ENCODE data around the gene MTPN. TPM values are rescaled to one million over a fixed set of nuclear protein-coding genes. Genes with fewer than 3 reads are reported as not detected.
A peak's percentile ranks its signal among the peaks of the same experiment; 100 is the strongest.

The MTPN gene
- total RNA-seq, 2 experiments from 2014 or later: 138 to 143 TPM

DNA sequence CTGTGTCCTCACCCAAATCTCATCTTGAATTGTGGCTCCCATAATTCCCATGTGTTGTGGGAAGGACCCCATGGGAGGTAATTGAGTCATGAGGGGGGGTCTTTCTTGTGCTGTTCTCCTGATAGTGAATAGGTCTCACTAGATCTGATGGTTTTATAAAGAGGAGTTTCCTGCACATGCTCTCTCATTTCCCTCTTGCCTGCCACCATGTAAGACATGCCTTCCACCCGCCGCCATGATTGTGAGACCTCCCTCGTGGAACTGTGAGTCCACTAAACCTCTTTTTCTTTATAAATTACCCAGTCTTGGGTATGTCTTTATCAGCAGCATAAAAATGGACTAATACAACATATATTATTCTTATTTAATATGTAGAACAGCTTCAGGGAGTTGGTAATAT is 29.0 kb upstream of the MTPN start:
- intact Hi-C loops (cut with micrococcal nuclease): loop anchor here (10.0 kb wide), 1 partner anchor 721 kb away; no protein-coding TSS in a partner anchor
- H3K4me1 Mint-ChIP-seq (ENCODE audit: low read depth): peaks cover 3% of the 10 kb centered on the region
- H3K9me3 Mint-ChIP-seq: peaks cover 3% of the 10 kb centered on the region
- H3K27me3 Mint-ChIP-seq: no peaks in the 10 kb centered on the region
- ChIA-PET CTCF (interaction anchor here (9.6 kb wide), 1 partner anchor 205 kb away, joined by 87 read pairs; no protein-coding TSS in a partner anchor), POLR2A (no interaction called here)
- no peak overlapping the region for H3K27ac Mint-ChIP-seq
- no peak for DNase-seq
- H3K4me3 Mint-ChIP-seq: no peak overlapping the region
- peaks cover 3% of the 10 kb centered on the region for H3K36me3 Mint-ChIP-seq

DNA sequence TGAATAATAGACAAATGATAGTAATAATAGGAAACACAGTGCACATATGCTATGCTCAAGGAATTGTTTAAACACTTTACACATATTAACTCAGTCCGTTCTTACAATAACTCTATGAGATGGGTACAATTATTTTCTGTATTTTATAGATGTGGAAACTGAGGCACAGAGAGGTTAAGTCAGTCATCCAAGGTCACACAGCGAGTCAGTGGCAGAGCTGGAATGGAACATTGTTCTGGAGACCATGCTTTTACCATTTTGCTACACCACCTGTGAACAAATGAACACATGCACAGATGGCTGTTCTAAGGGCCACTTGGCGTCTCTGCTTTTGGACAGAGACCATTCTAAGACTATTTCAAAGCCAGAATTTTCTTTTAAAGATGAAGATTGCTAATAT is 26.9 kb upstream of the MTPN start:
- H3K9me3 Mint-ChIP-seq: peaks cover 3% of the 10 kb centered on the region
- no peak overlapping the region for H3K4me3 Mint-ChIP-seq
- no peaks in the 10 kb centered on the region for H3K27me3 Mint-ChIP-seq
- ChIA-PET POLR2A (no interaction called here), CTCF (interaction anchor here (9.6 kb wide), 1 partner anchor 203 kb away, joined by 87 read pairs; no protein-coding TSS in a partner anchor)
- no peaks in the 10 kb centered on the region for H3K4me1 Mint-ChIP-seq (ENCODE audit: low read depth)
- intact Hi-C loops (cut with micrococcal nuclease): loop anchor here (10.0 kb wide), 1 partner anchor 719 kb away; no protein-coding TSS in a partner anchor
- no peak overlapping the region for H3K27ac Mint-ChIP-seq
- peaks cover 3% of the 10 kb centered on the region for H3K36me3 Mint-ChIP-seq
- no peak for DNase-seq

- POLR2A ChIA-PET: no interaction called here
- Mint-ChIP-seq H3K4me1 (ENCODE audit: low read depth) (no peaks in the 10 kb centered on the region), H3K27ac (no peak overlapping the region), H3K4me3 (no peak overlapping the region), H3K27me3 (no peaks in the 10 kb centered on the region), H3K9me3 (peaks cover 3% of the 10 kb centered on the region), H3K36me3 (peaks cover 3% of the 10 kb centered on the region)
- CTCF ChIA-PET: no interaction called here
- intact Hi-C loops (cut with micrococcal nuclease): loop anchor here (10.0 kb wide), 1 partner anchor 718 kb away; no protein-coding TSS in a partner anchor
- no peak for DNase-seq
Measured at GRCh38 chr7:136002802-136003201, 25.6 kb upstream of the MTPN start.

GRCh38 chr7:136000288-136000913 is 23.2 kb upstream of the MTPN start:
- POLR2A ChIA-PET: no interaction called here
- Mint-ChIP-seq H3K9me3 (no peaks in the 10 kb centered on the region), H3K27ac (no peak overlapping the region), H3K4me1 (ENCODE audit: low read depth) (peaks cover 3% of the 10 kb centered on the region), H3K4me3 (no peak overlapping the region), H3K27me3 (no peaks in the 10 kb centered on the region), H3K36me3 (no peaks in the 10 kb centered on the region)
- CTCF ChIA-PET: interaction anchor here (1.1 to 3.6 kb wide), 4 partner anchors 9 to 200 kb away, joined by 3 to 26 read pairs (median 4); no protein-coding TSS in a partner anchor
- no peak for DNase-seq
- intact Hi-C loops (cut with micrococcal nuclease): loop anchor here (10.0 kb wide), 1 partner anchor 716 kb away; no protein-coding TSS in a partner anchor

DNA sequence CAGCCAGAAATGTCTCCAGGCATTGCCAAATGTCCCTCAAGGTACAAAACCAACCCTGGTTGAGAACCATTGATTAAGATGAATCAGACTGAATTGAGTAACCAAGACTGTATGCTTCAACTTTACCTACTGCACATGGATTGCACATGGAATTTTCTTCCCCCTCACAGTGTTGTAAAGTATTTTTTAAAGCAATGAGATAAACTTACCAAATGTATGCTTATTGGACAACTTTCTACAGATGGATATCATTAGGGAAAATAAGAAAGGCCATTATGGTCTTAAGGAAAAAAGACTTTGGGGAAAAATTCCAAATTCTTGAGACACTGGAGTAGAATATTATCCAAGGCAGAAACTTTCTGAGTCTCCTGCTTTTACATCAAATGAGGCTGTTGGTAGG is 20.9 kb upstream of the MTPN start:
- ChIA-PET POLR2A (no interaction called here), CTCF (interaction anchor here (3.6 kb wide), 1 partner anchor 11 kb away, joined by 26 read pairs; no protein-coding TSS in a partner anchor)
- peaks cover 19% of the 10 kb centered on the region for H3K4me1 Mint-ChIP-seq (ENCODE audit: low read depth)
- DNase-seq: no peak
- no peaks in the 10 kb centered on the region for H3K27me3 Mint-ChIP-seq
- no peak overlapping the region for H3K4me3 Mint-ChIP-seq
- no peaks in the 10 kb centered on the region for H3K9me3 Mint-ChIP-seq
- no peaks in the 10 kb centered on the region for H3K36me3 Mint-ChIP-seq
- intact Hi-C loops (cut with micrococcal nuclease): no loop called here
- H3K27ac Mint-ChIP-seq: no peak overlapping the region

DNA sequence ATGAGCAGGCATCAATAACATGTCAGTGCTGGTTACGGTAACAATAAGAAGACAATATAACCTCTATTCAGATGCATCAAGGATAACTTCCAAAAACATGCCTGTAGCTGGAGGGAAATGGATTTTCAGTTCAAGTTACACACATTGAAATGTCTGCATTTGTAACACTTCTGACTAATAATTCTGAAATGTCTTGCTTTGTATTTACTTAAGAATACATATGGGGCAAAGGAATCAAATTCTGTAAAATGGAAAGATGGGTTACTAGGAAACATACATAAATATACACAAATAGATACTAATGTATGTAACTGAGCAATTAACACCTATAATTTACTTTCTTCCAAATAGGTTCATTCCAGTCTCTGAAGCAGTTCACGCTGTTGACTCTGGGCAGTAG is 18.6 kb upstream of the MTPN start:
- no peaks in the 10 kb centered on the region for H3K36me3 Mint-ChIP-seq
- POLR2A ChIA-PET: no interaction called here
- peaks cover 25% of the 10 kb centered on the region for H3K4me1 Mint-ChIP-seq (ENCODE audit: low read depth)
- no peak overlapping the region for H3K4me3 Mint-ChIP-seq
- no peaks in the 10 kb centered on the region for H3K27me3 Mint-ChIP-seq
- CTCF ChIA-PET: interaction anchor here (4.8 kb wide), 1 partner anchor 13 kb away, joined by 31 read pairs; no protein-coding TSS in a partner anchor
- DNase-seq: no peak
- H3K27ac Mint-ChIP-seq: no peak overlapping the region
- intact Hi-C loops (cut with micrococcal nuclease): loop anchor here (2.0 kb wide), 1 partner anchor 13 kb away; no protein-coding TSS in a partner anchor
- H3K9me3 Mint-ChIP-seq: no peaks in the 10 kb centered on the region

DNA sequence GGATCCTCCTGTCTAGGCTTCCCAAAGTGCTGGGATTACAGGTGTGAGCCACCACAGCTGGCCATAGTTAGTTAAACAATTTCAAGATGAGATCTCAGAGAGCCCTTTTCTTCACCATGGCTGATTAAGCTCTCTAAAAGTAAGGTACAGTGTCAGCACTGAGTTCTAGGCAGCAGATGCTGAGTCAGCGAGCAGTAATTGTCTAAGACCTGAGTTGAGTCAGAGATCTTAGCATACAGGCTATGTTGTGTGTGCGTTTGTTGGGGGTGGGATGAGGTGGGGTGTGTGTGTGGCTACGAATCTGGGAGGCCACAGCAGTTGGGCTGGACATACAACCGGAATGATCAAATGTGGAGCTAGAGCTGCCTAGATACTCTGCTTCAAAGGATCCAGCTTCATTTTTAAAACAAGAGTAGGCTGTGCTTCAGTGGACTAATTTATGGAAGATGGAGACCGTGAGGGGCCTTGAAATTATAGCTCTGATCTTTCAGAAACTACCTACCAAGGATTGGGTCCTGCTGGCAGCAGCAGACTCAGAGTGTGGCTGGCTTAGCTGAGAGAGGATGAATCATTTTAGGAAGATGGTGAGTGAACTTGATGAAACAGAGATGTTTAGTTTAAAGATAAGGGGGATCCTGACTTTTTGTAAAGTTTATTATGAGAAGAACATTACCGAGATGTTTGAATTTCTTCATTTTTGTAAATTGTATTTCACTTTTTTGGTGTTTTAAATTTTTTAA is 17.5 kb upstream of the MTPN start:
- H3K4me3 Mint-ChIP-seq: no peak overlapping the region
- intact Hi-C loops (cut with micrococcal nuclease): loop anchor here (1.0 to 2.0 kb wide), 6 partner anchors 13 to 108 kb away; partner anchors contain the start of gene MTPN
- CTCF ChIA-PET: interaction anchor here (0.6 to 4.8 kb wide), 6 partner anchors 9 to 332 kb away, joined by 3 to 31 read pairs (median 6); partner anchors contain the start of gene STMP1
- peaks cover 25% of the 10 kb centered on the region for H3K4me1 Mint-ChIP-seq (ENCODE audit: low read depth)
- peak overlapping the region; percentile 82 for H3K27ac Mint-ChIP-seq
- H3K36me3 Mint-ChIP-seq: no peaks in the 10 kb centered on the region
- DNase-seq: peak; percentile 67
- POLR2A ChIA-PET: interaction anchor here (0.6 to 1.3 kb wide), 5 partner anchors 12 to 332 kb away, joined by 3 to 6 read pairs (median 4); partner anchors contain the start of gene STMP1
- no peaks in the 10 kb centered on the region for H3K27me3 Mint-ChIP-seq
- H3K9me3 Mint-ChIP-seq: no peaks in the 10 kb centered on the region

DNA sequence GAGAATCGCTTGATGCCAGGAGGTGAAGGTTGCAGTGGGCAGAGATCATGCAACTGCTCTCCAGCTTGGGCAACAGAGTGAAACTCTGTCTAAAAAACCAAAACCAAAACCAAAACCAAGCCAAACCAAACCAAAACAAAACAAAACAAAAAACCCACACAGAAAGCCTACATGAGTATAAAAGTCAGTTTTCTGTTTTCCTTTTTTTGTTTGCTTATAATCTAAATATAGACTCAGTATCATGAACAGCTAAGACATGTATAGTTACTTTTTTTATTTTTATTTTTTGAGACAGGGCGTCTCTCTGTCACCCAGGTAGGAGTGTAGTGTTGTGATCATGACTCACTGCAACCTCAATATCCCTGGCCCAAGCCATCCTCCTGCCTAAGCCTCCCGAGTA is 16.8 kb upstream of the MTPN start:
- no peaks in the 10 kb centered on the region for H3K27me3 Mint-ChIP-seq
- intact Hi-C loops (cut with micrococcal nuclease): loop anchor here (1.0 to 2.0 kb wide), 6 partner anchors 13 to 108 kb away; partner anchors contain the start of gene MTPN
- H3K27ac Mint-ChIP-seq: peak overlapping the region; percentile 54
- H3K36me3 Mint-ChIP-seq: no peaks in the 10 kb centered on the region
- no peak overlapping the region for H3K4me3 Mint-ChIP-seq
- H3K9me3 Mint-ChIP-seq: no peaks in the 10 kb centered on the region
- H3K4me1 Mint-ChIP-seq (ENCODE audit: low read depth): peaks cover 25% of the 10 kb centered on the region
- CTCF ChIA-PET: interaction anchor here (1.6 to 4.8 kb wide), 5 partner anchors 9 to 19 kb away, joined by 4 to 31 read pairs (median 7); no protein-coding TSS in a partner anchor
- no peak for DNase-seq
- POLR2A ChIA-PET: interaction anchor here (0.6 to 1.3 kb wide), 5 partner anchors 12 to 331 kb away, joined by 3 to 6 read pairs (median 4); partner anchors contain the start of gene STMP1

- intact Hi-C loops (cut with micrococcal nuclease): no loop called here
- ChIA-PET POLR2A (no interaction called here), CTCF (no interaction called here)
- no peaks in the 10 kb centered on the region for H3K27me3 Mint-ChIP-seq
- no peaks in the 10 kb centered on the region for H3K36me3 Mint-ChIP-seq
- peaks cover 26% of the 10 kb centered on the region for H3K4me1 Mint-ChIP-seq (ENCODE audit: low read depth)
- H3K27ac Mint-ChIP-seq: no peak overlapping the region
- H3K4me3 Mint-ChIP-seq: no peak overlapping the region
- no peak for DNase-seq
- no peaks in the 10 kb centered on the region for H3K9me3 Mint-ChIP-seq
Measured at GRCh38 chr7:135991906-135992305, 14.7 kb upstream of the MTPN start.

DNA sequence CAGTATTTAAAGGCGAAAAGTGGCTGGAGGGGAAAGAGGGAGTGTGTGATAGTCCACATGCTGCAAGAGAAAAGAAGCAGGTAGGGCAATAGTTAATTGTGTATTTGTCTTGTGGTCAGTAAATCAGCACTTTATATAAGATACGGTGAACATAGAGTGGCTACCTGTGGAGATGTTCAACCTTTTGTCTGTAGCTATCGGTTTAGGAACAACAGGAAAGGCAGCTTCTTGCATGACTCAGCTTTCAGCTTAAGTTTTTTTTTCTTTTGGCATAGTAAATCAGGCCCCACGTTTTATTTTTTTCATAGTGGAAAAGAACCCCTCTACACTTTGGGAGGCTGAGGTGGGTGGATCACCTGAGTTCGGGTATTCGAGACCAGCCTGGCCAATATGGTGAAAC is 14.2 kb upstream of the MTPN start:
- intact Hi-C loops (cut with micrococcal nuclease): no loop called here
- Mint-ChIP-seq H3K4me3 (no peak overlapping the region), H3K27me3 (no peaks in the 10 kb centered on the region), H3K36me3 (no peaks in the 10 kb centered on the region), H3K9me3 (no peaks in the 10 kb centered on the region), H3K27ac (no peak overlapping the region), H3K4me1 (ENCODE audit: low read depth) (peaks cover 26% of the 10 kb centered on the region)
- no peak for DNase-seq
- ChIA-PET CTCF (interaction anchor here (1.9 kb wide), 1 partner anchor 18 kb away, joined by 6 read pairs; no protein-coding TSS in a partner anchor), POLR2A (no interaction called here)

GRCh38 chr7:135990258-135990657 is 13.1 kb upstream of the MTPN start:
- Mint-ChIP-seq H3K4me1 (ENCODE audit: low read depth) (peaks cover 31% of the 10 kb centered on the region), H3K36me3 (no peaks in the 10 kb centered on the region), H3K9me3 (no peaks in the 10 kb centered on the region), H3K4me3 (no peak overlapping the region), H3K27ac (no peak overlapping the region), H3K27me3 (no peaks in the 10 kb centered on the region)
- DNase-seq: no peak
- intact Hi-C loops (cut with micrococcal nuclease): no loop called here
- CTCF ChIA-PET: interaction anchor here (0.6 to 1.9 kb wide), 6 partner anchors 12 to 349 kb away, joined by 3 to 6 read pairs (median 4); no protein-coding TSS in a partner anchor
- POLR2A ChIA-PET: no interaction called here
